Stimulated activated CD8-positive, alpha-beta memory T cell treated with anti-CD3 and anti-CD28 coated beads, Interleukin-4, amount 100 ng/mL, for 24 hours (primary cell): Measurements from ENCODE around the gene KCNQ4.

Experiments
- DNase-seq: peaks from one replicate; pipeline ENCODE4 v3.0.0-alpha.2; 2020; ENCODE audit warnings: low read depth

KCNQ4 gene

GRCh38 chr1:40820251-40820797 is 36.7 kb downstream of the KCNQ4 start:
- no peak for DNase-seq

- DNase-seq = no peak
These were observed 37.5 kb downstream of the KCNQ4 start for GRCh38 chr1:40820911-40821693.

GRCh38 chr1:40822890-40823289 is 39.3 kb downstream of the KCNQ4 start:
- DNase-seq = no peak

- DNase-seq = no peak
These were observed 39.8 kb downstream of the KCNQ4 start for GRCh38 chr1:40823345-40823744.

GRCh38 chr1:40823983-40824382 is 40.4 kb downstream of the KCNQ4 start:
- no peak for DNase-seq

- DNase-seq = no peak
These were observed 41.2 kb downstream of the KCNQ4 start for GRCh38 chr1:40824591-40825434.

GRCh38 chr1:40825435-40825788 is 41.8 kb downstream of the KCNQ4 start:
- no peak for DNase-seq

GRCh38 chr1:40825996-40826395 is 42.4 kb downstream of the KCNQ4 start:
- DNase-seq = no peak

- DNase-seq = no peak
These were observed 46.2 kb downstream of the KCNQ4 start for GRCh38 chr1:40829631-40830245.

- no peak for DNase-seq
These were observed 46.9 kb downstream of the KCNQ4 start for GRCh38 chr1:40830419-40830943.

- no peak for DNase-seq
These were observed 47.6 kb downstream of the KCNQ4 start for GRCh38 chr1:40831001-40831732.

GRCh38 chr1:40833979-40834378 is 50.4 kb downstream of the KCNQ4 start:
- DNase-seq = no peak

GRCh38 chr1:40834968-40835545 is 51.5 kb downstream of the KCNQ4 start:
- DNase-seq = no peak

- DNase-seq = no peak
These were observed 52.7 kb downstream of the KCNQ4 start for GRCh38 chr1:40836283-40836682.

GRCh38 chr1:40837601-40838000 is 54.0 kb downstream of the KCNQ4 start:
- DNase-seq = no peak

GRCh38 chr1:40838045-40838979 is 54.7 kb downstream of the KCNQ4 start:
- no peak for DNase-seq

GRCh38 chr1:40838980-40839942 is 55.7 kb downstream of the KCNQ4 start:
- no peak for DNase-seq

- no peak for DNase-seq
These were observed 56.4 kb downstream of the KCNQ4 start for GRCh38 chr1:40839943-40840335.
